Gastroesophageal sphincter (tissue), 3 donors: ENCODE results near the gene CREBBP.

ENCODE experiments used
- CTCF ChIP-seq, 4 experiments: fragments of 200-600 bp in 2 of 4; fragments of 450-650 bp in 2 of 4; sonication (generic) in 1 of 4; IDR thresholded peaks; one replicate each; pipeline ENCODE4 v1.5.1; 2017 to 2019; ENCODE audit warnings: antibody characterized with exemption in 4 of 4, mild to moderate bottlenecking in 2 of 4, moderate library complexity in 2 of 4
- EP300 ChIP-seq: sonication (generic); formaldehyde crosslinking; IDR thresholded peaks from one replicate; pipeline ENCODE4 v1.6.1; 2017; ENCODE audit warnings: antibody characterized with exemption, mild to moderate bottlenecking

GRCh38 chr16:3816326-3816725 lies 64.2 kb downstream of the CREBBP start:
- no peak for TF ChIP-seq CTCF (IDR thresholded peaks at IDR 0.05)
- no peak for TF ChIP-seq EP300
